ENCODE measurements around the gene ACAA1. TPM values are rescaled to one million over a fixed set of nuclear protein-coding genes. Genes with fewer than 3 reads are reported as not detected.

The ACAA1 gene
- total and polyA plus RNA-seq, 10 donors = 68.4 to 120 (median 82.5) TPM

DNA sequence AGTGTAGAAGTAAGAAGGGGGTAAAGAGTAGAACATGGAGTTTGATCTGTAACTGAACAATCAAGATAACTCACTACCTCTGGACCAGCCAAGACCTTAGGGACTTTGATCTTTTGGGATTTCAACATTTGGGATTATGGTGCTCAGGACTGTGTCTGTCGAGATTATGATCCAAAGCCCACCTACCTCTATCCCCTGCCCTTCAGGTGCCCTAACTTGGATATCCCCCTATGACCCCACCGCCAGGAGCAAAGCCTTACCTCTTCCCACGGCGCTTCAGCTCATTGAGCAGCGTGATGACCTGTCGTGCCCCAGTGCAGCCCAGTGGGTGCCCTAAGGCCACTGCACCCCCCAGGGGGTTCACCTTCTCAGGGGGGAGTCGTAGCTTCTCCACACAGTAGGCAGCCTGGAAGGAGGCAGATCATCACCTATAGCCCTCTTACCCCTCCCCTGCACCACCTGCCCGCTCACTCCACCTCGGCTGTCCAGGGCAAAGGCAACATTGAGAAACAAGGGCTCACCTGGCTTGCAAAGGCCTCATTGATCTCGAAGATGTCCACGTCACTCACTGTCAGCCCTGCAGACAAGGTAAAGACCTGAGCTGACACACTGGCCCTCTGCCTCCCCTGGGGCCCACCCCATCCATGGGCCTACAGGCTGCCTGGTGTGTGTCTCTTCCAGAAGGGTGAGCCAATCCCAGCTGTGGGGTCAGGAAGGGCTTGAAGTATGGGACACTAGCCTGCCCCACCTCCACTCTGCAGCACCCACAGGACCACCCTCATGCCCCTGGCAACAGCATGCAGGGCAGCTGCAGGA is 11.4 kb downstream of the ACAA1 start:
- intact Hi-C loops (cut with DNase I; ENCODE audit: low total_unique reads) = no loop called here
- Histone ChIP-seq H3K27me3 (replicated peaks in 1 of 7) (no peaks in the 10 kb centered on the region), H3K36me3 (peaks cover 0 to 100% (median 100%) of the 10 kb centered on the region in 6 donors), H3K9me3 (no peaks in the 10 kb centered on the region), H3K27ac (no peak overlapping the region), H3K4me3 (no peak overlapping the region), H3K4me1 (peaks cover 0 to 21% (median 7%) of the 10 kb centered on the region in 6 donors)
- TF ChIP-seq, protein P1, sequence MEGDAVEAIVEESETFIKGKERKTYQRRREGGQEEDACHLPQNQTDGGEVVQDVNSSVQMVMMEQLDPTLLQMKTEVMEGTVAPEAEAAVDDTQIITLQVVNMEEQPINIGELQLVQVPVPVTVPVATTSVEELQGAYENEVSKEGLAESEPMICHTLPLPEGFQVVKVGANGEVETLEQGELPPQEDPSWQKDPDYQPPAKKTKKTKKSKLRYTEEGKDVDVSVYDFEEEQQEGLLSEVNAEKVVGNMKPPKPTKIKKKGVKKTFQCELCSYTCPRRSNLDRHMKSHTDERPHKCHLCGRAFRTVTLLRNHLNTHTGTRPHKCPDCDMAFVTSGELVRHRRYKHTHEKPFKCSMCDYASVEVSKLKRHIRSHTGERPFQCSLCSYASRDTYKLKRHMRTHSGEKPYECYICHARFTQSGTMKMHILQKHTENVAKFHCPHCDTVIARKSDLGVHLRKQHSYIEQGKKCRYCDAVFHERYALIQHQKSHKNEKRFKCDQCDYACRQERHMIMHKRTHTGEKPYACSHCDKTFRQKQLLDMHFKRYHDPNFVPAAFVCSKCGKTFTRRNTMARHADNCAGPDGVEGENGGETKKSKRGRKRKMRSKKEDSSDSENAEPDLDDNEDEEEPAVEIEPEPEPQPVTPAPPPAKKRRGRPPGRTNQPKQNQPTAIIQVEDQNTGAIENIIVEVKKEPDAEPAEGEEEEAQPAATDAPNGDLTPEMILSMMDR (IDR thresholded peaks at IDR 0.05 in 8 of 11, conservative IDR thresholded peaks at IDR 0.05 in 3 of 11) = no peak
- TF ChIP-seq POLR2A (IDR thresholded peaks at IDR 0.05) (no peak), POLR2AphosphoS5 (IDR thresholded peaks at IDR 0.05) (peak in 2 of 3 donors; percentile 7 to 47)
- no peak for DNase-seq
- WGBS, 5 donors = 93 to 98% (median 95%) methylated on average over 11 of the region's 11 CpGs

DNA sequence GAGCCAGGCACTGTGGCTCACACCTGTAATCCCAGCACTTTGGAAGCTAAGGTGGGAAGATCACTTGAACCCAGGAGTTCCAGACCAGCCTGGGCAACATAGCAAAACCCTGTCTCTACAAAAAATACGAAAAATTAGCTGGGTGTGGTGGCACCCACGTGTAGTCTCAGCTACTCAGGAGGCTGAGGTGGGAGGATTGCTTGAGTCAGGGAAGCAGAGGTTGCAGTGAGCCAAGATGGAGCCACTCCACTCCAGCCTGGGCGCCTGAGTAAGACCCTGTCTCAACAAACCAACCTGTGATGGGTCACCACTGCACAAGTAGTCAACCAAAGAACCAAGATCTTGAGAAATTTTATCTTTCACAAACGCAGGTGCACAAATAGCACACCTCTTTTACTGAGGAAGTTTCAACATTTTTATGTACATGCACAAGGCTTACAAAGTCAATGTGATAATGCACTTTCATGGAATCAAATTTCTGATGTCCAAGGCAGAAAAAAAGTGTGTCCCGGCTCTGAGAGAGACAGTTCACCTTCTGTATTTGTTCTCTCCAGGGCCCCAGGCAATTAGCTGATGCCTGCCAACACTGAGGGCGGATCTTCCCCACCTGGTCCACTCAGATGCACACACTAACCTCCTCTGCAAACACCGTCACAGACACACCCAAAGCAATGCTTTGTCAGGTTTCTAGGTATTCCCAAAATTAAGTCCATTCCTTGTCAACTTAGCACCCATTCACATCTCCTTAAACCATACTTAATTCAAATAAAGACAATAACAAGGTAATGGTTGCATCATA is 12.4 kb downstream of the ACAA1 start:
- WGBS, 5 donors = 80 to 89% (median 87%) methylated on average over 7 of the region's 7 CpGs
- Histone ChIP-seq H3K27ac (no peak overlapping the region), H3K4me1 (peaks cover 0 to 13% (median 6%) of the 10 kb centered on the region in 6 donors), H3K36me3 (peaks cover 0 to 100% (median 99%) of the 10 kb centered on the region in 6 donors), H3K9me3 (no peaks in the 10 kb centered on the region), H3K27me3 (replicated peaks in 1 of 7) (no peaks in the 10 kb centered on the region), H3K4me3 (no peak overlapping the region)
- intact Hi-C loops (cut with DNase I; ENCODE audit: low total_unique reads) = no loop called here
- no peak for DNase-seq
- TF ChIP-seq POLR2AphosphoS5 (IDR thresholded peaks at IDR 0.05) (no peak), POLR2A (IDR thresholded peaks at IDR 0.05) (no peak)
- TF ChIP-seq, protein P1 (IDR thresholded peaks at IDR 0.05 in 8 of 11, conservative IDR thresholded peaks at IDR 0.05 in 3 of 11) = no peak

DNA sequence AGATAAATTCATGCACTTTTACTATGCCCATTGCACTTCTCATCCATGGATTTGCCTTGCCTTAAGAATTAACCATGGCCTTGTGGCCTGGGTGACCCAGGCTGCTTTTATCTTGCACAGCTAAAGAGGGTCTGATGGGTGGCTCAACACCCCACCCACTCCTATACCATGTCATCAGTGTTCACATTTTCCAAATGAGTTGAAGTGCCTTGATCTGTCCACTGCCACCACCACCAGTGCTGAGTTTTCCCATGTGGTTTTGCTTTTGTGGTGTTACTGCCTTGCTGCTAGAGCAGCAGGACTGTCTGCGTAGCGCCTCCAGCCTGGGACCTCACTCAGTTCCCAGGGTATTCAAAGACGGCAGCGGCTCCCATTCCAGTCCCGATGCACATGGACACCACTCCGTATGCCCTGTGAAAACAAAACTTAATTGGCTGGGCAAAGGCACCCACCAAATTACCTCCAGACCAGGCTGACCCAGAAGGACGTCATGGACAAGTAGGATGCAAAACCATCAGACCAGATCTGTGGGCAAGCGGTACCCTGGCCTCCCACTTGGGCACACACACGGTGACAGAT is 14.1 kb downstream of the ACAA1 start:
- TF ChIP-seq, protein P1 (IDR thresholded peaks at IDR 0.05 in 8 of 11, conservative IDR thresholded peaks at IDR 0.05 in 3 of 11) = no peak
- TF ChIP-seq POLR2AphosphoS5 (IDR thresholded peaks at IDR 0.05) (no peak), POLR2A (IDR thresholded peaks at IDR 0.05) (no peak)
- WGBS, 5 donors = 89 to 95% (median 93%) methylated on average over 9 of the region's 9 CpGs
- no peak for DNase-seq

More for the DNA sequence above, 14.1 kb downstream of the ACAA1 start:
- Histone ChIP-seq H3K27me3 (replicated peaks in 1 of 7) (no peaks in the 10 kb centered on the region), H3K4me1 (peaks cover 0 to 8% (median 1%) of the 10 kb centered on the region in 6 donors), H3K36me3 (peaks cover 0 to 100% (median 82%) of the 10 kb centered on the region in 6 donors), H3K4me3 (no peak overlapping the region), H3K27ac (no peak overlapping the region), H3K9me3 (no peaks in the 10 kb centered on the region)
- intact Hi-C loops (cut with DNase I; ENCODE audit: low total_unique reads) = no loop called here
